Left lung (tissue), 10 donors: ENCODE measurements around the gene PEMT. TPM values are rescaled to one million over a fixed set of nuclear protein-coding genes. Genes with fewer than 3 reads are reported as not detected.

Experiments
- ATAC-seq: fragments of 200-7000 bp; cut with Tn5 transposase; one replicate; pipeline ENCODE4 v1.9.1; 2020; ENCODE audit warnings: moderate library complexity
- DNase-seq, 4 donors: peaks; one replicate each; pipeline ENCODE4 v3.0.0-alpha.2; 2013 to 2020
- H3K27ac ChIP-seq, 2 donors: fragments of 200-600 bp; sonication (generic) in 1 of 2; one replicate each; pipeline versions ENCODE4 v1.5.0 to v1.8.0; 2020 to 2021
- H3K27me3 ChIP-seq, 2 donors: fragments of 200-600 bp; sonication (generic) in 1 of 2; one replicate each; pipeline versions ENCODE4 v1.5.0 to v1.8.0; 2020 to 2021
- H3K36me3 ChIP-seq, 2 donors: fragments of 200-600 bp; sonication (generic) in 1 of 2; one replicate each; pipeline versions ENCODE4 v1.5.0 to v1.8.0; 2020 to 2021
- H3K4me1 ChIP-seq, 2 donors: fragments of 200-600 bp; one replicate each; pipeline ENCODE4 v1.8.0; 2021
- H3K4me3 ChIP-seq, 2 donors: fragments of 200-600 bp; sonication (generic) in 1 of 2; one replicate each; pipeline versions ENCODE4 v1.5.0 to v1.8.0; 2020 to 2021; ENCODE audit warnings: mild to moderate bottlenecking in 1 of 2
- H3K9me3 ChIP-seq, 2 donors: fragments of 200-600 bp; sonication (generic) in 1 of 2; one replicate each; pipeline versions ENCODE4 v1.5.0 to v1.8.0; 2020 to 2021
- CTCF ChIP-seq, 2 donors: fragments of 200-600 bp; sonication (generic) in 1 of 2; IDR thresholded peaks; one replicate each; pipeline versions ENCODE4 v1.5.0 to v1.8.0; 2021; ENCODE audit warnings: antibody characterized with exemption in 2 of 2
- intact Hi-C, 2 donors: fragments of 100-400 bp; cut with DNase I; formaldehyde crosslinking; loops; one replicate each; pipeline versions ENCODE4 v1.11.2 to v1.14.2; 2022
- polyA plus RNA-seq, 6 donors: library from polyadenylated mRNA; unstranded; fragments of 120-200 nt; gene quantifications; one replicate each; pipeline ENCODE4 v1.2.1, GENCODE V29; 2013; ENCODE audit not compliant: insufficient read length in 6 of 6
- total RNA-seq, 2 donors: library from RNA; stranded (reverse); fragmentation: NEBNext Ultra II Directional; extraction: Animal tissue kit (Norgen Biotek cat#: 25700); gene quantifications; one replicate each; pipeline ENCODE4 v1.2.1, GENCODE V29; 2021
- donor health status: DM: no; HTN: yes; CAD: no.
- donor health status: DM: no; HTN: no; CAD: no.

PEMT gene
- total and polyA plus RNA-seq, 8 donors, result 22.3 to 38.7 (median 28.3) TPM

- no peak overlapping the region for H3K27ac ChIP-seq
- no peak for ATAC-seq
- DNase-seq, result peak in 1 of 4 donors; percentile 73
- H3K4me3 ChIP-seq, result no peak overlapping the region
- intact Hi-C loops, result loop anchor here in 1 of 2 donors (10.0 kb wide), 1 partner anchor 139 kb away; no protein-coding TSS in a partner anchor
- peaks cover 0 to 29% of the 10 kb centered on the region in 2 donors for H3K36me3 ChIP-seq
- peaks cover 0 to 21% of the 10 kb centered on the region in 2 donors for H3K27me3 ChIP-seq
- H3K4me1 ChIP-seq, result peaks cover 10 to 34% of the 10 kb centered on the region in 2 donors
- no peak for TF ChIP-seq CTCF (IDR thresholded peaks at IDR 0.05)
- no peaks in the 10 kb centered on the region for H3K9me3 ChIP-seq
Measured at GRCh38 chr17:17493249-17493985, 98.1 kb downstream of the PEMT start.

- Histone ChIP-seq H3K4me3 (no peak overlapping the region), H3K4me1 (peaks cover 10 to 34% of the 10 kb centered on the region in 2 donors), H3K27me3 (peaks cover 0 to 21% of the 10 kb centered on the region in 2 donors), H3K9me3 (no peaks in the 10 kb centered on the region), H3K27ac (no peak overlapping the region), H3K36me3 (peaks cover 0 to 38% of the 10 kb centered on the region in 2 donors)
- no peak for TF ChIP-seq CTCF (IDR thresholded peaks at IDR 0.05)
- ATAC-seq, result no peak
- no peak for DNase-seq
- intact Hi-C loops, result loop anchor here in 1 of 2 donors (10.0 kb wide), 1 partner anchor 138 kb away; no protein-coding TSS in a partner anchor
Measured at GRCh38 chr17:17492571-17492970, 98.9 kb downstream of the PEMT start.

- Histone ChIP-seq H3K4me1 (peaks cover 10 to 31% of the 10 kb centered on the region in 2 donors), H3K9me3 (no peaks in the 10 kb centered on the region), H3K27ac (no peak overlapping the region), H3K4me3 (no peak overlapping the region), H3K36me3 (peaks cover 0 to 43% of the 10 kb centered on the region in 2 donors), H3K27me3 (peaks cover 0 to 21% of the 10 kb centered on the region in 2 donors)
- DNase-seq, result no peak
- TF ChIP-seq CTCF (IDR thresholded peaks at IDR 0.05), result no peak
- intact Hi-C loops, result loop anchor here in 1 of 2 donors (10.0 kb wide), 1 partner anchor 137 kb away; no protein-coding TSS in a partner anchor
- no peak for ATAC-seq
Measured at GRCh38 chr17:17492085-17492484, 99.4 kb downstream of the PEMT start.

- DNase-seq (no peak), ATAC-seq (no peak)
- intact Hi-C loops, result loop anchor here in 1 of 2 donors (10.0 kb wide), 1 partner anchor 137 kb away; no protein-coding TSS in a partner anchor
Measured at GRCh38 chr17:17491546-17491988, 99.9 kb downstream of the PEMT start.

More at GRCh38 chr17:17491546-17491988, 99.9 kb downstream of the PEMT start:
- Histone ChIP-seq H3K36me3 (peaks cover 0 to 47% of the 10 kb centered on the region in 2 donors), H3K27ac (no peak overlapping the region), H3K4me3 (no peak overlapping the region), H3K9me3 (no peaks in the 10 kb centered on the region), H3K27me3 (peaks cover 0 to 20% of the 10 kb centered on the region in 2 donors), H3K4me1 (peaks cover 10 to 27% of the 10 kb centered on the region in 2 donors)
- no peak for TF ChIP-seq CTCF (IDR thresholded peaks at IDR 0.05)
